AG04450 (cell line): ENCODE measurements around the gene SLC26A4. TPM values are rescaled to one million over a fixed set of nuclear protein-coding genes. Genes with fewer than 3 reads are reported as not detected.

Experiments used
- CTCF ChIA-PET: fragments of 300-600, 350-600 bp; formaldehyde crosslinking; extraction: SDS; loops from one replicate; lab custom pipeline; 2022; ENCODE audit warnings: antibody characterized with exemption, inconsistent platforms; lab: Charles Lee
- POLR2A ChIA-PET: fragments of 350-600 bp; formaldehyde crosslinking; extraction: SDS; loops from one replicate; lab custom pipeline; 2021; ENCODE audit warnings: antibody characterized with exemption, inconsistent platforms; lab: Yijun Ruan, JAX
- DNase-seq: peaks from one replicate; pipeline ENCODE4 v3.0.0-alpha.2; 2011; ENCODE audit warnings: low read depth, low spot score
- H3K27ac ChIP-seq: one replicate; pipeline ENCODE4 v1.5.1; 2012; ENCODE audit warnings: low read depth, low read length, control low read depth
- H3K27me3 ChIP-seq: one replicate; pipeline ENCODE4 v1.6.0; 2012; ENCODE audit warnings: low read length; ENCODE audit not compliant: control insufficient read depth, insufficient read depth
- H3K4me3 ChIP-seq: 2 replicates; pipeline ENCODE4 v1.5.1; 2011; ENCODE audit warnings: mild to moderate bottlenecking, low read depth, low read length, control low read depth
- H3K9me3 ChIP-seq: 2 replicates; pipeline ENCODE4 v1.5.1; 2012; ENCODE audit warnings: low read length; ENCODE audit not compliant: control insufficient read depth, insufficient read depth
- polyA plus RNA-seq: library from polyadenylated mRNA; depleted of rRNA; stranded (reverse); fragments of >200 nt; gene quantifications from 2 replicates; pipeline ENCODE4 v1.2.3, GENCODE V29; 2011
- TF ChIP-seq, protein P1 (sequence below): IDR thresholded peaks from 2 replicates; pipeline ENCODE4 v1.5.1; 2011; ENCODE audit warnings: low read depth, low read length, control low read depth, inconsistent platforms

The SLC26A4 gene
- polyA plus RNA-seq, 1 experiment, result 0.12 TPM

- POLR2A ChIA-PET, result no interaction called here
- Histone ChIP-seq H3K27ac (no peak overlapping the region), H3K4me3 (no peak overlapping the region), H3K27me3 (no peaks in the 10 kb centered on the region), H3K9me3 (no peaks in the 10 kb centered on the region)
- DNase-seq, result no peak
- TF ChIP-seq, protein P1, sequence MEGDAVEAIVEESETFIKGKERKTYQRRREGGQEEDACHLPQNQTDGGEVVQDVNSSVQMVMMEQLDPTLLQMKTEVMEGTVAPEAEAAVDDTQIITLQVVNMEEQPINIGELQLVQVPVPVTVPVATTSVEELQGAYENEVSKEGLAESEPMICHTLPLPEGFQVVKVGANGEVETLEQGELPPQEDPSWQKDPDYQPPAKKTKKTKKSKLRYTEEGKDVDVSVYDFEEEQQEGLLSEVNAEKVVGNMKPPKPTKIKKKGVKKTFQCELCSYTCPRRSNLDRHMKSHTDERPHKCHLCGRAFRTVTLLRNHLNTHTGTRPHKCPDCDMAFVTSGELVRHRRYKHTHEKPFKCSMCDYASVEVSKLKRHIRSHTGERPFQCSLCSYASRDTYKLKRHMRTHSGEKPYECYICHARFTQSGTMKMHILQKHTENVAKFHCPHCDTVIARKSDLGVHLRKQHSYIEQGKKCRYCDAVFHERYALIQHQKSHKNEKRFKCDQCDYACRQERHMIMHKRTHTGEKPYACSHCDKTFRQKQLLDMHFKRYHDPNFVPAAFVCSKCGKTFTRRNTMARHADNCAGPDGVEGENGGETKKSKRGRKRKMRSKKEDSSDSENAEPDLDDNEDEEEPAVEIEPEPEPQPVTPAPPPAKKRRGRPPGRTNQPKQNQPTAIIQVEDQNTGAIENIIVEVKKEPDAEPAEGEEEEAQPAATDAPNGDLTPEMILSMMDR, result no peak
- CTCF ChIA-PET, result no interaction called here
These were observed 17.6 kb downstream of the SLC26A4 start for GRCh38 chr7:107678110-107678753.

GRCh38 chr7:107680478-107680877, 19.9 kb downstream of the SLC26A4 start:
- Histone ChIP-seq H3K27ac (no peak overlapping the region), H3K27me3 (no peaks in the 10 kb centered on the region), H3K4me3 (no peak overlapping the region), H3K9me3 (no peaks in the 10 kb centered on the region)
- no peak for DNase-seq
- TF ChIP-seq, protein P1, result no peak
- ChIA-PET CTCF (interaction anchor here (1.7 kb wide), 1 partner anchor 15 kb away, joined by 3 read pairs; no protein-coding TSS in a partner anchor), POLR2A (no interaction called here)

- Histone ChIP-seq H3K27ac (no peak overlapping the region), H3K27me3 (no peaks in the 10 kb centered on the region), H3K4me3 (no peak overlapping the region), H3K9me3 (no peaks in the 10 kb centered on the region)
- POLR2A ChIA-PET, result no interaction called here
- CTCF ChIA-PET, result no interaction called here
- TF ChIP-seq, protein P1, result no peak
- no peak for DNase-seq
These were observed 22.3 kb downstream of the SLC26A4 start for GRCh38 chr7:107682886-107683285.

DNA sequence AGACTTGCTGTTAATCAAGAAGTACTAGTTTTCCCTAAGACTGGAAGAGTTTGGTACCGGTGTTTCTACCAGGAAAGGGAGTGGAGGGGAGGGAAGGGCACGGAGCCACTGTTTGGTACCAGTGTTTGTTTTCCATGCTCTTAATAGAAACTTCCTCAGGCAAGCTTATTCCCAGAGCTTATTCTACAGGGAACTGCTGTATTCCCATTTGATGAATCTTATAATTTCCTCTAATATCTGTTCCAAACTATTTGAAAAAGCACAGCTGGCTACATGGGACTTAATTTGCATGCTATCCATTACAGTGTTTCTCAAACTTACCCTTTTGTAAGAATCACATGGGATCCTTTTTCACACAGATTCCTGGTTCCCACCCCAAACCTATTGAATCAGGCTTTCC, 23.7 kb downstream of the SLC26A4 start:
- TF ChIP-seq, protein P1, result no peak
- POLR2A ChIA-PET, result no interaction called here
- H3K27ac ChIP-seq, result no peak overlapping the region
- DNase-seq, result no peak
- no peak overlapping the region for H3K4me3 ChIP-seq
- H3K27me3 ChIP-seq, result no peaks in the 10 kb centered on the region
- no peaks in the 10 kb centered on the region for H3K9me3 ChIP-seq
- CTCF ChIA-PET, result interaction anchor here (0.6 kb wide), 1 partner anchor 23 kb away, joined by 3 read pairs; no protein-coding TSS in a partner anchor

- H3K4me3 ChIP-seq, result no peak overlapping the region
- DNase-seq, result no peak
- H3K27ac ChIP-seq, result no peak overlapping the region
- CTCF ChIA-PET, result interaction anchor here (0.6 kb wide), 1 partner anchor 24 kb away, joined by 3 read pairs; no protein-coding TSS in a partner anchor
- TF ChIP-seq, protein P1, result no peak
- H3K9me3 ChIP-seq, result no peaks in the 10 kb centered on the region
- POLR2A ChIA-PET, result no interaction called here
- no peaks in the 10 kb centered on the region for H3K27me3 ChIP-seq
These were observed 24.4 kb downstream of the SLC26A4 start for GRCh38 chr7:107684947-107685463.
